ENCODE measurements around the gene BUD23. TPM values are rescaled to one million over a fixed set of nuclear protein-coding genes. Genes with fewer than 3 reads are reported as not detected.

The BUD23 gene
- total and polyA plus RNA-seq, 9 of the 15 experiments (the other 6 are each of a cell fraction or from before 2014, with no cell fraction given) = 79.5 to 270 (median 150) TPM

- 0 out of 2 replicates have a peak, but pooled peaks have one; percentile 45 for TF ChIP-seq ZNF175 (CRISPR knock-in tag; IDR thresholded peaks at IDR 0.05; ENCODE audit: low read depth)
- TF ChIP-seq, protein P1, sequence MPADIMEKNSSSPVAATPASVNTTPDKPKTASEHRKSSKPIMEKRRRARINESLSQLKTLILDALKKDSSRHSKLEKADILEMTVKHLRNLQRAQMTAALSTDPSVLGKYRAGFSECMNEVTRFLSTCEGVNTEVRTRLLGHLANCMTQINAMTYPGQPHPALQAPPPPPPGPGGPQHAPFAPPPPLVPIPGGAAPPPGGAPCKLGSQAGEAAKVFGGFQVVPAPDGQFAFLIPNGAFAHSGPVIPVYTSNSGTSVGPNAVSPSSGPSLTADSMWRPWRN (IDR thresholded peaks at IDR 0.05; ENCODE audit: low read depth) = peak; percentile 87
- TF ChIP-seq HCFC1 (IDR thresholded peaks at IDR 0.05; ENCODE audit: low read depth, low read length) = no peak
- peak; percentile 98 for TF ChIP-seq CBFA2T3 (IDR thresholded peaks at IDR 0.05)
- TF ChIP-seq MAFF (IDR thresholded peaks at IDR 0.05; ENCODE audit: low read length) = peak; percentile 31; the same call in 1 of the 2 replicates
- TF ChIP-seq NCOR1 (IDR thresholded peaks at IDR 0.05) = peak; percentile 95
- TF ChIP-seq BCLAF1 (IDR thresholded peaks at IDR 0.05; ENCODE audit: borderline replicate concordance in 1 of 2, control insufficient read depth in 1 of 2, low read depth in 2 of 2, low read length in 1 of 2) = 0 out of 4 replicates have a peak, but pooled peaks of 1 of the 2 experiments have one; percentile 48
- TF ChIP-seq HDAC8 (tag; IDR thresholded peaks at IDR 0.05) = no peak
- TF ChIP-seq ZNF766 (CRISPR knock-in tag; conservative IDR thresholded peaks at IDR 0.05) = peak; percentile 81
- TF ChIP-seq ZBTB34 (CRISPR knock-in tag; IDR thresholded peaks at IDR 0.05) = no peak
- peak; percentile 89 for TF ChIP-seq NFIC (IDR thresholded peaks at IDR 0.05)
- peak; percentile 34; the same call in 1 of the 2 replicates for TF ChIP-seq L3MBTL2 (IDR thresholded peaks at IDR 0.05)
- TF ChIP-seq RAD21 (CRISPR knock-in tag; conservative IDR thresholded peaks at IDR 0.05 in 1 of 2, IDR thresholded peaks at IDR 0.05 in 1 of 2) = peak in 1 of 2 experiments; percentile 23; a peak in 2 of 4 replicates
- 0 out of 2 replicates have a peak, but pooled peaks have one; percentile 8 for TF ChIP-seq ZNF431 (CRISPR knock-in tag; IDR thresholded peaks at IDR 0.05)
- TF ChIP-seq, protein P2, sequence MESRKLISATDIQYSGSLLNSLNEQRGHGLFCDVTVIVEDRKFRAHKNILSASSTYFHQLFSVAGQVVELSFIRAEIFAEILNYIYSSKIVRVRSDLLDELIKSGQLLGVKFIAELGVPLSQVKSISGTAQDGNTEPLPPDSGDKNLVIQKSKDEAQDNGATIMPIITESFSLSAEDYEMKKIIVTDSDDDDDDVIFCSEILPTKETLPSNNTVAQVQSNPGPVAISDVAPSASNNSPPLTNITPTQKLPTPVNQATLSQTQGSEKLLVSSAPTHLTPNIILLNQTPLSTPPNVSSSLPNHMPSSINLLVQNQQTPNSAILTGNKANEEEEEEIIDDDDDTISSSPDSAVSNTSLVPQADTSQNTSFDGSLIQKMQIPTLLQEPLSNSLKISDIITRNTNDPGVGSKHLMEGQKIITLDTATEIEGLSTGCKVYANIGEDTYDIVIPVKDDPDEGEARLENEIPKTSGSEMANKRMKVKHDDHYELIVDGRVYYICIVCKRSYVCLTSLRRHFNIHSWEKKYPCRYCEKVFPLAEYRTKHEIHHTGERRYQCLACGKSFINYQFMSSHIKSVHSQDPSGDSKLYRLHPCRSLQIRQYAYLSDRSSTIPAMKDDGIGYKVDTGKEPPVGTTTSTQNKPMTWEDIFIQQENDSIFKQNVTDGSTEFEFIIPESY (CRISPR knock-in tag; IDR thresholded peaks at IDR 0.05) = 0 out of 2 replicates have a peak, but pooled peaks have one; percentile 42
- peak; percentile 95 for TF ChIP-seq TCF3 (CRISPR knock-in tag; IDR thresholded peaks at IDR 0.05)
- TF ChIP-seq RCOR1 (IDR thresholded peaks at IDR 0.05; ENCODE audit: borderline replicate concordance in 1 of 2, low read depth in 2 of 2, low read length in 2 of 2) = peak; percentile 92 to 94
Observed at GRCh38 chr7:73715648-73716317, 32.4 kb downstream of the BUD23 start (continued).
